Stimulated activated CD4-positive, alpha-beta T cell treated with anti-CD3 and anti-CD28 coated beads, Interleukin-4, amount 100 ng/mL, for 4 hours (primary cell): Measurements from ENCODE around the gene GSX2.

Experiments
- DNase-seq, 2 experiments: peaks; one replicate each; pipeline ENCODE4 v3.0.0-alpha.2; 2020

GSX2 gene

GRCh38 chr4:54082168-54082567 lies 17.8 kb upstream of the GSX2 start:
- DNase-seq = no peak

DNA sequence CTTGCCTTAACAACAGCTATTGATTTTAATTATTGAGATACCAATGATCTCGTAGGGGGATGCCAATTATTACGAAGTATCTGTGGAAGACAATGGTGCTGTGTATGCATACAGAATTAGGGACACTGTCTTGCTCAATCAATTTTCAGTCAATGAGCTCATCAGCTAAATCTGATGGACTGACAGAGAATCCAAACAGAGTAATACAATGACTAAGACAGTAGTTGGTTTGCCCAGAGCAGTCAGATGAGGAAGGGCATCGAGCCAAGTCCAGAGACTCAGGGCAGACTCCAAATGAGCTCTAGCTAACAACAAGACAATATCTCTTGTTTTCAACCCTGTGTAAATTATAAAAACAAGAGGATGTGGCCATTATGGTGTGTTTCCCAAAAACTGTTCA lies 14.7 kb upstream of the GSX2 start:
- DNase-seq = no peak

DNA sequence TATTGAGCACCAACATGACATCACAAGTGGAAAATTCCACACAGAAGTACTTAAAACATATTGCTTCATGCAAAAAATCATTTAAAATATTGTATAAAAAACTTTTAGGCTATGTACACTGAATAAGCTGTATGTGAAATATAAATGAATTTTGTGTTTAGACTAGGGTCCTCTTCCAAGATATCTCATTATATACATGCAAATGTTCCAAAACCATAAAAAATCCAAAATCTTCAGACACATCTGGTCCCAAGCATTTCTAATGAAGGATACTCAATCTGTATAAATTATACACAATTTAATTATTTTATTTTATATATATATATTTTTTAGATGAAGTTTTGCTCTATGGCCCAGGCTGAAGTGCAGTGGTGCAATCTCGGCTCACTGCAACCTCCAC lies 10.1 kb upstream of the GSX2 start:
- DNase-seq = no peak

DNA sequence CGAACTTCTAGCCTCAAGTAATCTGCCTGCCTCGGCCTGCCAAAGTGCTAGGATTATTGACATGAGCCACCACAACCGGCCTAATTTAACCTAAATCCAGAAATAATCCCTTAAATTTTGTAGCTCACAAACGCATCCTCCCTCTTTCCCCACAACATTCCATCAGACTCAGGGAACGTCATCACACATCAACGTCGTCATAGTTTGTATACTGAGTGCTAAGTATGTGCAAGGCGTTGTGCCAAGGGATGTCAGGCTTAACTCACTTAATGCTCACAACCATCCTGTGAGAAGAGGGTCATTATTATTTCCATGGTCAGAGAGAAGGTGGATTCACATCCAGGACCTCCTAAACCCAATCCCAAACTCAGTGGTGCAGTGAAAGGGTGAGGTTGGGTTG lies 9.6 kb upstream of the GSX2 start:
- no peak for DNase-seq

GRCh38 chr4:54090804-54091623 lies 8.9 kb upstream of the GSX2 start:
- peak in 1 of 2 experiments; percentile 16 for DNase-seq

DNA sequence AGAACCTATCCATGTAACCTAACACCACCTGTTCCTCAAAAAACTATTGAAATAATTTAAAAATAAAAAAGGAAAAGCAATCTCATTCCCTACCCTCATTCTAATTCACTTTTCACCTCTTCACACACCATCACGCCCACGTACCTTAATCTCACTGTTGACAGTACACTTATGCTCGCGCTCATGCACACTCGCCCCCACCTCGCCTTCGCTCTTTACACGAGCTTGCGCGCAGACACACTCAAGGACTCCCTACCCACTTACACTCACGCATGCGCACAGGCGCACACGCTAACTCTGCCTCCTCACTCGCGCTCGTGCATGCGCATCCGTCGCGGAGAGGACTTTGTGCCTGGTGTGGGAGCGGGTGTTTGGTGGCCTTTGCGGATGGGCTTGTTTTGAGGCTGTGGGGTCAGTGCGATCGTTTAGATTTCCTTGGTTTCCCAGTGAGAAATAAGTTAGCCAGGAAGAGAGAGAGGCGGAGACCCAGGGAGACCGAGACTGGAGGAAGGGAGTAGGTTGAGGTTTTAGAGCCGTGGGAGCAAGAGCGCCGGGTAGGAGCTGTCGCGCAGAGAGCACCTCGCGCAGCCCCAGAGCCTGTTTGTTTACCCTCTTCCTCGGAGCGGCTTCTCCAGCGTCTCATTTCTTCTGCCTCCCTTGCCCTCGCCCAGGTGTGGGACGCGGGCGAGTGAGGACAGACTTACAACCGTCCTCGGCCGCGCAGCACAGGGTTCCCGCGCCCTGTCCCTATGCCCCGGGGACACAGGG lies 8.1 kb upstream of the GSX2 start:
- DNase-seq = peak; percentile 75 to 89

DNA sequence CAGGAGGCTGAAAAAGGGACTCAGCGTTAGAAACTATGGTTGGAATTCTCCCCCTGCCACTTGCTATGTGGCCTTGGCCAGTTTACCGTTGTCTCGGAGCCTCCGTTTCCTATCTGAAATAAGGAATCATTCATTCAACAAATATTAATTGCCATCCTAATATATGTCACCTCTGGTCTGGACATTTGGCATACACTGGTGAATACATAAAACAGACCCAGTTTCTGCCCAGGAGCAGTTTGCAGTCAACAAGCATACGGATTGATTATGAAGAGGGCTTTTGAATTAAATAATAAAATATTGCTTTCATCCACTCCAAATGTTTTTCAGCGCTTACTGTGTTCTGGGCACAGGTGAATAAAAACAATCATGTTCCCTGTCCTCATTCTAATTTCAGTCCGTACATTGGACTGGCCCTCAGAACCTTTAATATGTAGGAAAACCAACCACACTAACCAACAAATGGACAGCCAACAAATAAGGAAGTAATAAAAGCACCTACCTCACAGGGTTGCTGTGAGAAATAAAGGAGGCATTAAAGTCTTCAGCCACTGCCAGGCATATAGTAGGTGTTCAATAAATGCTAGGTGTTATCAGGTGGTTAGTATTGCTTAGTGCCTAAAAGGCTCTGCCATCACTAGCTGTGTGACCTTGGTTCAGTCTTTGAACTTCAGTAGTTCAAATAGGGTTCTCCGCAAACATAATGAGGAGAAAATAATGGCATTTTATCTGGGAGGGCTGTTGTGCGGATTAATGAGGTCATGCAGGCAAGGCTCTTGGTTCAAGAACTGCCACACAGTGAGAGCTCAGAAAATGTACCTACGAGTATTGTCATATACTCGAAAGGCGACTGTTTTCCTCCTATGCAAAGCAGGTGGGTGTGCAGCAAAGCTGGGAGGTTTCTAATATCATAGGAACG lies 7.3 kb upstream of the GSX2 start:
- DNase-seq = no peak

DNA sequence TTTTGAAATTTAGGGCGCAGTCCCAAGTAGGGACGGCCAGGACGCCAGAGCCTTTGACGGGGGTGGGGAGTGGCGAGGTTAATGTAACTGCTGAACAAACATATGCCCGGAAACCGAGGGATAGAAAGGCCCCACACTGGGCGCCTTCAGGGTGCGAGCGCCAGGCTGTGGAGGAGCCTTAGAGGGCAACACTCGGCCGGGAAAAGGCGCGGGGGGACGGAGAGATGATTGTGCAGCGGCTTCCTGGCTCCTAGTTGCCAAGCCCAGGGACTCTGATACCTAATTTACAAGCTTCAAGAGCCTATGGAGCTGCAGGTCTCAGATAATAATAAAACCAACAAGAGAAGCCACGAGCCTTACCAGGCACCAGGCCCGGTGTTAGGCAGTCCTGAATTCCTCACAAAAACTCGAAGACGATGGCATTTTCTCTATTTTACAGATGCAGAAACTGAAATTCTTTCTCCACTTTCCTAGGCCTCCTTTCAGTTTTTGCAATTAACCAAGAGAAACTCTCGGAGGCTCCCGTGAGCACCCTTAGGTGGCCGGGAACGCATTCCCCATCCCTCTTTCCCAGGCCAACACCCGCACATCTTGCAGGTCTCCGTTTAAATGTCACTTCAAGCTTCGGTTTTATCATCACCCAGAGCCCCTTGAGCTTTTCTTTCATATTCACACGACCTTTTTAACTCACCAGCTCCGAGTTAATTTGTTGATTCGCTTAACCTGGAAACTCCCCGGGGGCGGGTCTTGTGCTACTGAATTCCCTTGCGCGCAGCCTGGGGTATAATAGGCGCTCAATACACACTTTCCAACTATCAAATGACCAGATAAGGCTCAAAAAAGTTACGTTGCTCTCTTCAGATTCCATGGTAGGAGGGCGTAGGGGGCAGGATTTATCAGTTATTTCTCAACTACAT lies 6.4 kb upstream of the GSX2 start:
- DNase-seq = peak; percentile 27 to 40

DNA sequence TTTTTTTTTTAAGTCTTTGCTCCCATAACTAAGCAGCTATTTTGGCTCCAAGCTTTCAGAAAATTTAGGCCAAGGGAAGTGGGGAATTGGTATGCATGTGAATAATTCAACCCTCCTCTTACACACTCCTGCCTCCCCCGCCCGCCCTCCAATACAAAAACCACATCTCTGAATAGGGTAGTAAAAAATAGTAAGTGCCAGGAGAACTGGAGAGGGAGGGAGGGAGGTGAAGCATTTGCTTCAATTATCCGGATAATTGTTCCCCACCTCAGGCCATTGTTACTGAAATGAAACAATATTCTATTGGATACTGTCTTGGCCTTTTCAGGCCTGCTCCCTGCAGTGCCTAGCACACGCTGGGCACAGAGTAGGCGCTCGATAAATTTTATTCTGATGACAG lies 5.5 kb upstream of the GSX2 start:
- DNase-seq = no peak

DNA sequence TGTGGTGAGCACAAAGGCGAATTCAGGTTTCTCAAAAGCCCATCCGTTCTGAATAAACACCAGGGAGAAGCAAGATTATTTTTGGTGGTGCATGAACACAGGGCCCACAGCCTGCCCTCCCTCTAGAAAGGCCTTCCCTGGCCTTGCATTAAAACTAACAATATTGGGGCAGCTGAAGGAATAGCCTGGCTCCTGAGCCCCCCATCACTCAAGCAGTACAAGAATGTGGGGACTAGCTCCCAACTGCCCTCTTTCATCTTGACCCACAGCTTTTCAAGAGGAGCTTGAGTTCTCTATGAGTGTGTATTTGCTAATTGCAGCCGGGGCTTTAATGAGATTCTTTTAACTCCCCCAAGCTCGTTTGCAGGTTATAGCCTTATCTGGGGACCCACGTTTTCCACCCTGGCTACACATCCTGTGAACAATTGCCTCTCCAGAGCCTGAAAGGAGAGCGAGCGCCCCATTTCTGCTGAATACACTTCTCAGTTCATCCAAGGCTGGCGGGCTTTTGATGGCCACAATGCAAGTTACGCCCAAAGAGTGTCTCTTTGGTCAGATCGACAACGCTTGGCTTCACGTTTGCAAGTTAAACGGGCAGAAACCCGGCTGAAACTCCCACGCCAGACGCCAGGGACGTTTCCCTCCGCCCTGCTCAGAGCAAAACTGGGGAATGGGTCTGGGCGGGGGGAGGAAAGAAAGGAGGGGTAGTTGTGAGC lies 4.7 kb upstream of the GSX2 start:
- DNase-seq = no peak

GRCh38 chr4:54096295-54096962 lies 3.5 kb upstream of the GSX2 start:
- no peak for DNase-seq

DNA sequence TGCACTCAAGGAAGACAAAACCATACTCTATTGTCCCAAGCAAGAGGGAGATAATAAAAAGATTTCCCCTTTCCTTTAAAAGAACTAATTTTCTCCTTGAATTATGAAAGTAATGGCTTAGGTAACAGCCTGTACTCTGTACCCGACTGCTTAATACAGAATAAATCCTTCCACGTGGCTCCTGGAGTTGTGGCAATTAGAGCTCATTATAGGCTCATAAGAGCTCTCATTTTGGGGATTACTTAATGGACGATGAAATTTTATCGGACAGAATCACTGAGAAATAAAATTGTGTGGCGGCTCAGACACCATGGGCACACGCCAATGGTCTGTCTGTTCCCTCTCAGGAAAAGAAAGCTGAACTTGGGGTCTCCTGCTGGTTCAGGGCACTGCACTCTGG lies 2.8 kb upstream of the GSX2 start:
- DNase-seq = no peak

DNA sequence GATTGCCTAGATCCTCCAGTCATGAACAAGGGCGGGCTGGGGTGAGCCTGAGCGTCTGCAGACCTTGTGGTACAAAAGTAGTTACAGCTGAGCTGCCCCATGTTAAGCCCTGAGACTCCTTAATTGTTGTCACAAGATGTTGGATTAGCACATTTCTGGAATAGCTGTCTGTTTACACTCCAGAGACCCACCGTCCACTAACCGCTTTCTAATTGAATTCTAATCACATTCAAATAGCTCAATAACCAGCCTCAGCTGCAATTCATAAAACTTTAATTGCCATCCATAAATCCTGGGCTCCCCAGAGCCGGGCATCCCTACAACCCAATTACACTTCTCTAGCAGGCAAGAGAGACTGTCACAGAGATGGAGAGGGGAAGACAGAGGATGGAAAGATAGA lies 1.6 kb upstream of the GSX2 start:
- no peak for DNase-seq

GRCh38 chr4:54099287-54099747 lies 646 bp upstream of the GSX2 start:
- no peak for DNase-seq

DNA sequence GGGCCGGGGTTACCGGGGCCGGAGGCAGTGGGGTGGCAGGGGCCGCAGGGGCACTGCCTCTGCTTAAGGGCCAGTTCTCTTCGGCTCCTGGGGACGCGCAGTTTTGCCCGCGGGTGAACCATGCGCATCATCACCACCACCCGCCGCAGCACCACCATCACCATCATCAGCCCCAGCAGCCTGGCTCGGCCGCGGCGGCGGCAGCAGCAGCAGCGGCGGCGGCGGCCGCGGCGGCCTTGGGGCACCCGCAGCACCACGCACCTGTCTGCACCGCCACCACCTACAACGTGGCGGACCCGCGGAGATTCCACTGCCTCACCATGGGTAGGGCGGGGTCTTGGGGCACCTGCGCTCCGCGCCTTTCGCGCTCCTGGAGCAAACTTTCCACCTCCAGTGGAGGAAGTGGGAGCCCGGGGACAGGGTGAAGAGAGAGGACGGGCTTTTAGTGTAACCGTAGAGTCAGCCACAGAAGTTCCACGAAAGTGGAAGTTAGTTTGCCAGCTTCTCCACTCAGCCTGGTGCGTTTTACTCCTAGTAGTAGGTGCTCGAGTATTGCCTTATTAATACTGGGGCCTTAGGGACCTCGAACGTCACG lies 729 bp downstream of the GSX2 start:
- no peak for DNase-seq

DNA sequence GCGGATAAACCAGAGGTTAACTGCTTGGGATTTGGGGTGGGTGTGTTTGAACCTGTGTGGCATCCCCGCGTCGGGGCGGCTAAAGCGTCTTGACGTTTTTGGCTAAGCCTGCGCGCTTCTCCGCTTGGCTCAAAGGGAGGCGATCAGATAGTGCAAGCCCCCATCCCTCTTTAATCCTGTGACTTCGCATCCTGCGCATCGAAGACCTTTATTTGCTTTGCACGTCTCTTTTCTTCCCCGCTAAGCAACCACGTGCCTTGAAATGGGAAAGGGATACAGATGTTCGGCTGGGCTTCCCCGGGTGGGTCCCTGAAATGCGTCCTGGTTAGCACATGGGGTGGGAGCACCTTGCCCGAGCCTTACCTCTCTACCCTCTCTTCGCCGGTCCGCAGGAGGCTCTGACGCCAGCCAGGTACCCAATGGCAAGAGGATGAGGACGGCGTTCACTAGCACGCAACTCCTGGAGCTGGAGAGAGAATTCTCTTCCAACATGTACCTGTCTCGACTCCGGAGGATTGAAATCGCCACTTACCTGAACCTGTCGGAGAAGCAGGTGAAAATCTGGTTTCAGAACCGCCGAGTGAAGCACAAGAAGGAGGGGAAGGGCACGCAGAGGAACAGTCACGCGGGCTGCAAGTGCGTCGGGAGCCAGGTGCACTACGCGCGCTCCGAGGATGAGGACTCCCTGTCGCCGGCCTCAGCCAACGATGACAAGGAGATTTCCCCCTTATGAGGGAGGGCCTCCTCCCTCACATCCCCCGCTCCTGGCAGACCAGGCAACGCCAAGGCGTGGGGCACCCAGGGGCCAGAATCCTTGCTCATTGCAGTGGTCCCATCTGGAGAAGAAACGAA lies 1.5 kb downstream of the GSX2 start:
- no peak for DNase-seq

- no peak for DNase-seq
Observed at GRCh38 chr4:54102531-54103106, 2.7 kb downstream of the GSX2 start.

DNA sequence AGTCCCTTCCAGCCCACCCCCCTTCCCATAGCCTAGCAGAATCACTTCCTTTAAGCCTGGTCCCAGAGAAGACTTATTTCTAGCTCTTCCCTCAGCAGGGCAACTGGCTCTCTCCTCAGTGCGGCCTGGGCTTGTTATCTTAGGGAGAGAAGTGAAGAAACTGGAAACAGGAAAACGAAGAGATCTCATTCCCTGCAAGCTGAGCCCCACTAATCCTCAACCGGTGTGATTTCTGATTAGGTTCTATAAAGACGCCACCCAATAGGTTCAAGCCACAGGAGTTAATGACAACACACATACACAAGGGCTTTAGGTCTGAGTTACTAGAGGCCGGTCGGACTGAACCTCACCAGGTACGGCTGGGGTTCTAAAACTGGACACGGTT lies 3.2 kb downstream of the GSX2 start:
- DNase-seq = no peak

DNA sequence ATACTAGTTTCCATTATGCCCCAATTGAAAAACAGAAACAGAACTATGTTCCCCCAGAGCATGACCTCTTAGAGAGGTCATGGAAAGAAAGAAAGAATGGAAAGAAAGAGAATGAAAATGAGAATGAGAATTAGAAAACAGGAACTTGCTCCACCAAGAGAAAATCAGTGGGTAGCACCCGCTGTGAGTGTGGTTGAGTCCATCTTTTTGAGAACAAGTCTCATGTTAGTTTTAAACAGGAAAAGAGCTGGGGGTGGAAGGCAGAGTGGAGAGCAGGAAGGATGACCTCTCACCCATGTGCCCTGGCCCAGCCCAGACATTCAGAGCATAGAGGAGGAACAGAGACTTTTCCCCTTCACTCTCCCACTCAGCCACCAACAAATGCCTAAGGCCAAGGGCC lies 4.9 kb downstream of the GSX2 start:
- DNase-seq = no peak
